Left ventricle myocardium inferior (tissue), 1 donor: ENCODE data around the gene PLEKHH2. TPM values are rescaled to one million over a fixed set of nuclear protein-coding genes. Genes with fewer than 3 reads are reported as not detected.

Experiments used
- DNase-seq: peaks from one replicate; pipeline ENCODE4 v3.0.0-alpha.2; 2020
- H3K27ac ChIP-seq: fragments of 200-600 bp; replicated peaks from 2 replicates; pipeline ENCODE4 v1.8.0; 2021
- H3K27me3 ChIP-seq: fragments of 200-600 bp; 2 replicates; pipeline ENCODE4 v1.8.0; 2021; ENCODE audit warnings: low read depth
- H3K36me3 ChIP-seq: fragments of 200-600 bp; 2 replicates; pipeline ENCODE4 v1.8.0; 2021
- H3K4me1 ChIP-seq: fragments of 200-600 bp; 2 replicates; pipeline ENCODE4 v1.8.0; 2021
- H3K4me3 ChIP-seq: fragments of 200-600 bp; 2 replicates; pipeline ENCODE4 v1.8.0; 2021; ENCODE audit warnings: mild to moderate bottlenecking, moderate library complexity
- H3K9me3 ChIP-seq: fragments of 200-600 bp; replicated peaks from 2 replicates; pipeline ENCODE4 v1.8.0; 2021
- CTCF ChIP-seq: fragments of 200-600 bp; IDR thresholded peaks from 2 replicates; pipeline ENCODE4 v1.8.0; 2021; ENCODE audit warnings: antibody characterized with exemption, mild to moderate bottlenecking, borderline replicate concordance
- intact Hi-C: fragments of 100-400 bp; cut with micrococcal nuclease; formaldehyde crosslinking; loops from one replicate; pipeline ENCODE4 v1.11.0; 2022
- total RNA-seq: library from RNA; stranded (reverse); fragmentation: NEBNext Ultra II Directional; extraction: Animal tissue kit (Norgen Biotek cat#: 25700); gene quantifications from one replicate; pipeline ENCODE4 v1.2.1, GENCODE V29; 2021
- donor health status: DM: no; HTN: yes; CAD: no; lungs with severe emphysema.

Gene PLEKHH2
- total RNA-seq, 1 donor from 2014 or later = 1.3 TPM

DNA sequence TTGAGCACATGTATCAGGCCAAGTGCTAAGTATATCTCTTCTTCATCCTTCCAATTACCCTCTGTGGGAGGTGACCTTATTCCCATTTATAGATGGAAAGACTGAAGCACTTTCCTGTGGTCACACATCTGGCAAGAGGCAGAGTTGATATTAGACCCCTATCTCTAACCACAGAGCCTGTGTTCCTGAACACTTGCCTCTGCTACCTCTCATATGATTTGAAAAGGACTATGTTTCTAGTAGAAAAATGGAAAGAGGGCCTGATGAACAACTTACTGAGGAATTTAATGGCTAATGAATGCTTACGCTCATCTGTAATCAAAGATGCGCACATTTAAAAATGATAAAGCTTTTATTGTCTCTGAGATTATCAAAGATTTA lies 90.6 kb downstream of the PLEKHH2 start:
- no peak overlapping the region for H3K4me3 ChIP-seq
- intact Hi-C loops = no loop called here
- DNase-seq = no peak

DNA sequence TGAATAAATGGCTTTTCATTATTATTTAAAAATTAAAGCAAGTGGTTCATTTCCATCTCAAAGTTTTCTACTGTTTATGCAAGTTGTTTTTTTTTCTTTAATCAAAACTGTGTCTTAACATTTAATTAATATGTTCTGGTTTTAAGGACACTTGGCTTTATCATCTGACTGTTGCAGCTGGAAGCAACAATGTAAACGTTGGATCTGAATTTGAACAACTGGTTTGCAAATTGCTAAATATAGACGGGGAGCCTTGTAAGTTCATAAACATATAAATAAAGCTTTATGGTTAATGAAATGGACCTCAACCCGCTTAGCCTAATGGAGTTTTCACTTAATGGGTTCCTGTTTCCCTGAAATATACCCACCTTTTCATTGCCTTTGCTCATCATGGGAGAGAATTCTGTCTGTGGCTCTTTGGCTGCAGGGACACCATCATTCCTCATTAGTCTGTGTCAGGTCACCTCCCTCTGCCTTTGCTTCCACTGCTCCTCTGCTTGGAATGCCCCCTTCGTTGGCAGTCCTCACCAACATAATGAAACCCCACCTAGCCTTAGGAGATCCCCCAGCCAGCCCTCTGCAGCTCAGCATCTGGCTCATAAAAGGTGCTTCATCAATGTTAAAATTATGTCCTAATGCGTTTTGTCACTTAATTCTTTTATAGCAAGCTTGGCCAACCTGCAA lies 92.6 kb downstream of the PLEKHH2 start:
- Histone ChIP-seq H3K36me3 (peaks cover 9% of the 10 kb centered on the region), H3K27ac (no peak overlapping the region)
- intact Hi-C loops = no loop called here

More for the DNA sequence above, 90.6 kb downstream of the PLEKHH2 start:
- peaks cover 6% of the 10 kb centered on the region for H3K36me3 ChIP-seq
- H3K9me3 ChIP-seq = no peaks in the 10 kb centered on the region
- H3K27ac ChIP-seq = no peak overlapping the region
- H3K4me1 ChIP-seq = no peaks in the 10 kb centered on the region
- no peak for TF ChIP-seq CTCF
- H3K27me3 ChIP-seq = no peaks in the 10 kb centered on the region

DNA sequence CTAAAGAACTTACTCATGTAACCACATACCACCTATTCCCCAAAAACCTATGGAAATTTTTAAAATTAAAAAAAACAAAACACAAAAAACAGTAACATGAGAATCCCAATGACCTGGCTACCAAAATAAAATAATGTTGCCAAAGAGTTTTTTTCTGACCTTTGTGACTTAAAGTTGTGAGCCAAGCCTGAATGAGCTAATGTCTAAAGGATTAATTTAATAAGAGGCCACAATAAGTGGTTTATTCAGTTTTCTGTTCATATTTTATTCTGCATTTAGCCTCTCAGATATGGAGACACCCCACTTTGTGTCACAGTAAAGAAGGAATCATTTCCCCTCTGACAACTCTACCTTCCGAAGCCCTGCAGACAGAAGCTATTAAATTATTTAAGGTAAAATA lies 94.2 kb downstream of the PLEKHH2 start:
- no peaks in the 10 kb centered on the region for H3K27me3 ChIP-seq
- H3K4me3 ChIP-seq = no peak overlapping the region
- no peak for DNase-seq
- H3K36me3 ChIP-seq = peaks cover 9% of the 10 kb centered on the region
- intact Hi-C loops = no loop called here
- no peaks in the 10 kb centered on the region for H3K9me3 ChIP-seq
- H3K27ac ChIP-seq = no peak overlapping the region
- H3K4me1 ChIP-seq = no peaks in the 10 kb centered on the region
- no peak for TF ChIP-seq CTCF

More for the DNA sequence above, 92.6 kb downstream of the PLEKHH2 start:
- no peaks in the 10 kb centered on the region for H3K27me3 ChIP-seq
- TF ChIP-seq CTCF = no peak
- no peak overlapping the region for H3K4me3 ChIP-seq
- no peaks in the 10 kb centered on the region for H3K4me1 ChIP-seq
- no peaks in the 10 kb centered on the region for H3K9me3 ChIP-seq
- DNase-seq = no peak

DNA sequence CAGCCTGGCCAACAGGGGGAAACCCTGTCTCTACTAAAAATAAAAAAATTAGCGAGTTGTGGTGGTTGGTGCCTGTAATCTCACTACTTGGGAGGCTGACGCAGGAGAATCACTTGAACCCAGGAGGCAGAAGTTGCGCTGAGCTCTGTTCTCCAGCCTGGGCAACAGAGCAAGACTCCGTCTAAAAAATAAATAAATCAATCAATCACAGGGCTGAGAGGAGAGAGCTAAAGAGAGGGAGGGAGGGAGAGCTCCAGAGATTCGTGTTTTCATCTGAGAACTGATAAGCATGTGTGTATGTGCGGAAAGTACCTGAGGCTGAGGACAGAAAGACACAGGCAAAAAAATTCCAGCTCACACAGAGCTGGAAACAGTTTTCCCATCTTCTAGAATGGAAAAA lies 99.6 kb downstream of the PLEKHH2 start:
- no peak for DNase-seq
- Histone ChIP-seq H3K36me3 (peaks cover 9% of the 10 kb centered on the region), H3K4me3 (no peak overlapping the region), H3K27ac (no peak overlapping the region), H3K4me1 (no peaks in the 10 kb centered on the region), H3K9me3 (no peaks in the 10 kb centered on the region), H3K27me3 (no peaks in the 10 kb centered on the region)
- TF ChIP-seq CTCF = no peak
- intact Hi-C loops = no loop called here

DNA sequence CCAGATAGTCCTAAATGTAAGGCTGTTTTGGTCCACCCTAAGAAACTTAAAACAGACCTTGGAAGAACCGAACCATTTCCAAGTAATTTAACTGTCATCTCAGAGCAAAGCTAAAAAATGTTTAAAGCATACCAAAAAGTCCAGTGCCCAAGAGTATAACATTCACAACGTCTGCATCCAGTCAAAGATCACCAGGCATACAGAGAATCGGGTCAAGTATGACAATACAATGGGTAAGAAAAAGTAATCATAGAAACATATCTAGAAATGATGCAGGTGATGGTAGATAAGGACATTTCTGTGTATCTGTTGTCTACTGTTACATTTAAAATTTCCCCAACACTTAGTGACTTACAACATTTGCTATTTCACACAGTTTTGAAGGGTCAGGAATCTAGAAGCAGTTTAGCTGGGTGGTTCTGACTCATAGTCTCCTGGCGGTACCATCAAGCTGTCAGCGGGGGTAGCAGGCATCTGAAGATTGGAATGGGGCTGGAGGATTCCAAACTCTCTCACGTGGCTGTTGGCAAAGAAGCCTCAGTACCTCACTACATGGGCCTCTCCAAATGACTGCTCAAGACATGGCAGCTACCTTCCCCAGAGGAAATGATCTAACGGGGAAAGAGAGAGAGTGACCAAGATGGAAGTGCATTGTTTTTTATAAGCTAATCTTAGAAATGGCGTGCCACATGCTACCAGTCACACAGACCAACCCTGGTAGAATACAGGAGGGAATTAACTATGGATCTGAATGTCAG lies 100.2 kb downstream of the PLEKHH2 start:
- Histone ChIP-seq H3K4me3 (no peak overlapping the region), H3K36me3 (peaks cover 6% of the 10 kb centered on the region), H3K4me1 (no peaks in the 10 kb centered on the region), H3K9me3 (no peaks in the 10 kb centered on the region), H3K27ac (no peak overlapping the region), H3K27me3 (no peaks in the 10 kb centered on the region)
- intact Hi-C loops = no loop called here
- TF ChIP-seq CTCF = no peak
- no peak for DNase-seq
